Panc1 (cell line): Measurements from ENCODE around the gene ATP5F1D. TPM values are rescaled to one million over a fixed set of nuclear protein-coding genes. Genes with fewer than 3 reads are reported as not detected.

Experiments used
- ATAC-seq: fragments of 200-7000 bp; cut with Tn5 transposase; 2 replicates; pipeline ENCODE4 v1.9.1; 2020; ENCODE audit warnings: mild to moderate bottlenecking, moderate library complexity
- BruUV-seq: library from RNA; stranded (reverse); fragments of 400-500 nt; replicated peaks from 2 replicates; lab custom pipeline; 2021; lab: Mats Ljungman, UMichigan
- CTCF ChIA-PET: fragments of 300-600 bp; sonication (Branson Sonifier 250); formaldehyde crosslinking; loops from one replicate; lab custom pipeline; 2022; ENCODE audit warnings: antibody characterized with exemption; lab: Charles Lee
- POLR2A ChIA-PET: fragments of 300-600 bp; sonication (Branson Sonifier 250); formaldehyde crosslinking; loops from one replicate; lab custom pipeline; 2022; ENCODE audit warnings: antibody characterized with exemption; lab: Charles Lee
- DNase-seq: peaks from one replicate; pipeline ENCODE4 v3.0.0-alpha.2; 2010; ENCODE audit warnings: low read depth, low spot score
- H3K27ac ChIP-seq: 2 replicates; pipeline ENCODE4 v1.5.1; 2011; ENCODE audit warnings: mild to moderate bottlenecking, low read length, inconsistent platforms
- H3K27me3 ChIP-seq: fragments of 200-500 bp; sonication (Bioruptor generic); 2 replicates; pipeline ENCODE4 v1.6.0; 2014; ENCODE audit warnings: low read length, inconsistent platforms; ENCODE audit not compliant: control insufficient read depth, insufficient read depth
- H3K36me3 ChIP-seq: fragments of 200-500 bp; sonication (Bioruptor generic); 2 replicates; pipeline ENCODE4 v1.5.1; 2014; ENCODE audit warnings: inconsistent platforms, mild to moderate bottlenecking, low read length, moderate library complexity; ENCODE audit not compliant: control insufficient read depth, insufficient read depth
- H3K4me1 ChIP-seq: 2 replicates; pipeline ENCODE4 v1.5.1; 2011; ENCODE audit warnings: inconsistent platforms, mild to moderate bottlenecking, low read length, moderate library complexity; ENCODE audit not compliant: control insufficient read depth, insufficient read depth
- H3K4me3 ChIP-seq, 2 experiments: 2 replicates each; pipeline ENCODE4 v1.5.1; 2011 to 2012; ENCODE audit warnings: low read depth in 2 of 2, low read length in 2 of 2, mild to moderate bottlenecking in 2 of 2, inconsistent platforms in 1 of 2, moderate library complexity in 1 of 2
- H3K9me3 ChIP-seq: fragments of 200-500 bp; sonication (Bioruptor generic); 2 replicates; pipeline ENCODE4 v1.5.1; 2014; ENCODE audit warnings: low read depth, mild to moderate bottlenecking, inconsistent platforms, low read length, moderate library complexity; ENCODE audit not compliant: control insufficient read depth, insufficient read depth
- CTCF ChIP-seq: fragments of 450-650 bp; IDR thresholded peaks from 2 replicates; pipeline ENCODE4 v1.5.1; 2017; ENCODE audit warnings: mild to moderate bottlenecking
- POLR2AphosphoS5 ChIP-seq: IDR thresholded peaks from 2 replicates; pipeline ENCODE4 v1.6.1; 2012; ENCODE audit warnings: mild to moderate bottlenecking, low read depth, low read length, moderate library complexity
- REST ChIP-seq, 2 experiments: IDR thresholded peaks; 2 replicates each; pipeline ENCODE4 v1.6.1; 2011 to 2012; ENCODE audit warnings: low read depth in 2 of 2, control low read depth in 1 of 2, low read length in 1 of 2, mild to moderate bottlenecking in 1 of 2, moderate library complexity in 1 of 2; ENCODE audit not compliant: insufficient read depth in 1 of 2
- SIN3A ChIP-seq: IDR thresholded peaks from 2 replicates; pipeline ENCODE4 v1.6.1; 2012; ENCODE audit warnings: low read depth, mild to moderate bottlenecking, low read length, moderate library complexity, borderline replicate concordance; ENCODE audit not compliant: insufficient read depth
- TCF7L2 ChIP-seq: IDR thresholded peaks from 2 replicates; pipeline ENCODE4 v1.6.1; 2011; ENCODE audit warnings: mild to moderate bottlenecking, low read depth, low read length, inconsistent platforms
- in situ Hi-C: cut with HindIII; loops from 2 replicates; pipeline ENCODE4 v1.10.0; 2016; ENCODE audit warnings: low sequenced_read_pairs, low pct_unique_long_range_greater_than_20kb
- intact Hi-C: fragments of 100-400 bp; cut with micrococcal nuclease; formaldehyde crosslinking; loops from one replicate; pipeline ENCODE4 v1.10.0; 2022; ENCODE audit not compliant: unreplicated experiment
- total RNA-seq: library from RNA; stranded (reverse); gene quantifications from one replicate; pipeline ENCODE4 v1.2.1, GENCODE V29; 2021; ENCODE audit not compliant: unreplicated experiment

ATP5F1D gene
- total RNA-seq, 1 experiment from 2014 or later: 218 TPM

- BruUV-seq: no TSS peak
- Histone ChIP-seq H3K36me3 (no peaks in the 10 kb centered on the region), H3K4me3 (peak within 1 kb of the TSS; percentile 62 to 64), H3K27ac (peak within 1 kb of the TSS; percentile 93), H3K9me3 (no peaks in the 10 kb centered on the region), H3K4me1 (peaks cover 25% of the 10 kb centered on the region), H3K27me3 (no peaks in the 10 kb centered on the region)
- peak; percentile 87 for TF ChIP-seq POLR2AphosphoS5
- no peak for TF ChIP-seq CTCF
- TF ChIP-seq SIN3A: 0 out of 2 replicates have a peak, but pooled peaks have one; percentile 65
- no peak for TF ChIP-seq REST (IDR thresholded peaks at IDR 0.05; ENCODE audit: insufficient read depth in 1 of 2, low read depth in 2 of 2, low read length in 1 of 2)
- no peak for TF ChIP-seq TCF7L2
- ChIA-PET POLR2A (no interaction called here), CTCF (interaction anchor here (0.5 kb wide), 1 partner anchor 9 kb away, joined by 8 read pairs; no protein-coding TSS in a partner anchor)
- DNase-seq (no peak), ATAC-seq (peak; percentile 87)
- intact Hi-C loops: loop anchor here (10.0 kb wide), 1 partner anchor 99 kb away; no protein-coding TSS in a partner anchor
- in situ Hi-C loops: no loop called here
Observed at GRCh38 chr19:1275260-1275975, 33.9 kb downstream of the ATP5F1D start, which contains the start of gene FAM174C. Gene FAM174C (plus strand): TSS chr19:1275530. CDS start chr19:1275550, 20 bp downstream.

- CTCF ChIA-PET: no interaction called here
- ATAC-seq: no peak
- TF ChIP-seq POLR2AphosphoS5: peak; percentile 44; the same call in 1 of the 2 replicates
- no peak for TF ChIP-seq SIN3A
- in situ Hi-C loops (no loop called here), intact Hi-C loops (loop anchor here (10.0 kb wide), 1 partner anchor 99 kb away; no protein-coding TSS in a partner anchor)
- Histone ChIP-seq H3K27me3 (no peaks in the 10 kb centered on the region), H3K9me3 (no peaks in the 10 kb centered on the region), H3K4me1 (peaks cover 22% of the 10 kb centered on the region), H3K27ac (peak overlapping the region; percentile 93), H3K36me3 (no peaks in the 10 kb centered on the region), H3K4me3 (peak overlapping the region; percentile 62 to 64)
- TSS peak; percentile 48 for BruUV-seq
- no peak for DNase-seq
- POLR2A ChIA-PET: no interaction called here
Observed at GRCh38 chr19:1275976-1276627, 34.6 kb downstream of the ATP5F1D start.
